ENCODE data around the gene SNCAIP. TPM values are rescaled to one million over a fixed set of nuclear protein-coding genes. Genes with fewer than 3 reads are reported as not detected.

The SNCAIP gene
- total and polyA plus RNA-seq, 3 donors from 2014 or later: 12.7 to 28.4 (median 16.1) TPM

- Histone ChIP-seq H3K36me3 (ENCODE audit: low read depth, missing control alignments) (no peaks in the 10 kb centered on the region), H3K9me3 (no peaks in the 10 kb centered on the region), H3K27me3 (no peaks in the 10 kb centered on the region), H3K4me1 (peaks cover 4% of the 10 kb centered on the region), H3K27ac (no peak overlapping the region), H3K4me3 (no peak overlapping the region)
- TF ChIP-seq CTCF (IDR thresholded peaks at IDR 0.05): no peak
- no peak for TF ChIP-seq POLR2A (IDR thresholded peaks at IDR 0.05)
- 49 to 57% methylated on average over 6 of the region's 6 CpGs for WGBS, 2 donors
- intact Hi-C loops (cut with DNase I; ENCODE audit: low total_unique reads): no loop called here
- DNase-seq: no peak
These were observed 108.1 kb downstream of the SNCAIP start for GRCh38 chr5:122420091-122420490.

GRCh38 chr5:122420537-122421236 lies 108.7 kb downstream of the SNCAIP start:
- DNase-seq: no peak
- 47 to 63% methylated on average over 3 of the region's 3 CpGs for WGBS, 2 donors
- intact Hi-C loops (cut with DNase I; ENCODE audit: low total_unique reads): no loop called here
- Histone ChIP-seq H3K36me3 (ENCODE audit: low read depth, missing control alignments) (no peaks in the 10 kb centered on the region), H3K9me3 (no peaks in the 10 kb centered on the region), H3K27ac (peak overlapping the region in 1 of 2 donors; percentile 29), H3K4me3 (no peak overlapping the region), H3K4me1 (peaks cover 4% of the 10 kb centered on the region), H3K27me3 (no peaks in the 10 kb centered on the region)
- TF ChIP-seq CTCF (IDR thresholded peaks at IDR 0.05): no peak
- no peak for TF ChIP-seq POLR2A (IDR thresholded peaks at IDR 0.05)

DNA sequence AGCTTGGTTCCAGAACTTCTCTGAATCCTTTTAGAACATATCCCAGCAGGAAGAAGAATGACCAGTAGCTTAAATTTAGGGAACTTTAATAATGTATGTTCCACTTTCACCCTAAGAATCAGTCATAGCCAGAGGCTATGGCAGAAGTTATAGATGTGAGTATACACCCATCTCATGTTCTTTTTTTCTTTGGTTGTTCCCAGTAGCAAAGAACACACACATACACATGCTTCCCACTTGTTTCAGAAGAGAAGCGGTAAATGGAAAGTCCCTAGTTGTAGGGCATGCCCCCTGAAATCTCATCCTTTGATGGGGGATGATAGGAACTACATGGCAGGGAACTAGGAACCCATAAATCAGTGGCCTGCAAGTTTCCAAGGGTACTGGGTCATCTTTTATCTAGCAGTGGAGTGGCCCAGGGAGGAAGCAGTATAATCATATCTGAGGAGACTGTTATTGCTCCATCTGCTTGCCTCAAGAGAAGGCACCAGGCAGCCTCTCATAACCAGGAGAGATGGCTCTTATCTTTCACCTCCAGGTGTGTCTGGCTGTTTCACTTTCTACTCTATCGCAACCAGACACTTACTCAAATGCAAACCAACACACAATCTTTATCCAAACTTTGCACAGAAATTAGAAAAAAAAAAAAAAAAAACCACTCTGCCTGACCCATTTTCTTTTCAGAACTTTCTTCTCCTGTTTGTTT lies 109.5 kb downstream of the SNCAIP start:
- Histone ChIP-seq H3K4me3 (no peak overlapping the region), H3K36me3 (ENCODE audit: low read depth, missing control alignments) (no peaks in the 10 kb centered on the region), H3K4me1 (peaks cover 4% of the 10 kb centered on the region), H3K27ac (peak overlapping the region in 1 of 2 donors; percentile 29), H3K27me3 (no peaks in the 10 kb centered on the region), H3K9me3 (no peaks in the 10 kb centered on the region)
- intact Hi-C loops (cut with DNase I; ENCODE audit: low total_unique reads): no loop called here
- WGBS, 2 donors: 72 to 78% methylated on average over 2 of the region's 2 CpGs
- no peak for TF ChIP-seq CTCF (IDR thresholded peaks at IDR 0.05)
- TF ChIP-seq POLR2A (IDR thresholded peaks at IDR 0.05): no peak
- no peak for DNase-seq

DNA sequence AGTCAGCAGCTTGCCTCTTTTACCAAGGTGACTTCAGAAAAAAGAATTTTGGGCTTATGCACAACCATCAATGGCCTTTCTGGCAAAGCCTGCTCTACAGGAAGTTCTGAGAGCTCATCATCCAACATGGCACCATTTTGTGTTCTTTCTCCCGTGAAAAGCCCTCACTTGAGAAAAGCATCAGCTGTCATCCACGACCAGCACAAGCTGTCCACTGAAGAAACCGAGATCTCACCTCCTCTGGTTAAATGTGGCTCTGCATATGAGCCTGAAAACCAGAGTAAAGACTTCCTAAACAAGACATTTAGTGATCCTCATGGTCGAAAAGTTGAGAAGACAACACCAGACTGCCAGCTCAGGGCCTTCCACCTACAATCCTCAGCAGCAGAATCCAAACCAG lies 111.2 kb downstream of the SNCAIP start:
- DNase-seq: no peak
- Histone ChIP-seq H3K36me3 (ENCODE audit: low read depth, missing control alignments) (no peaks in the 10 kb centered on the region), H3K27ac (no peak overlapping the region), H3K4me3 (no peak overlapping the region), H3K9me3 (no peaks in the 10 kb centered on the region), H3K27me3 (no peaks in the 10 kb centered on the region), H3K4me1 (peaks cover 4% of the 10 kb centered on the region)
- intact Hi-C loops (cut with DNase I; ENCODE audit: low total_unique reads): no loop called here
- TF ChIP-seq POLR2A (IDR thresholded peaks at IDR 0.05) (no peak), CTCF (IDR thresholded peaks at IDR 0.05) (no peak)
- WGBS, 2 donors: 93 to 94% methylated on average over 4 of the region's 4 CpGs
